HG03095 (cell line): ENCODE results near the gene SEPTIN1.
"Not testable (repeated sequence)": the region's sequence is repeated elsewhere in the genome, so short reads cannot be mapped to it uniquely, and the experiment has no call there.

Experiments used
- ATAC-seq: cut with Tn5 transposase; IDR thresholded peaks from one replicate; pipeline ENCODE4 v1.9.1; 2021; ENCODE audit warnings: moderate library complexity; ENCODE audit not compliant: unreplicated experiment

The SEPTIN1 gene

DNA sequence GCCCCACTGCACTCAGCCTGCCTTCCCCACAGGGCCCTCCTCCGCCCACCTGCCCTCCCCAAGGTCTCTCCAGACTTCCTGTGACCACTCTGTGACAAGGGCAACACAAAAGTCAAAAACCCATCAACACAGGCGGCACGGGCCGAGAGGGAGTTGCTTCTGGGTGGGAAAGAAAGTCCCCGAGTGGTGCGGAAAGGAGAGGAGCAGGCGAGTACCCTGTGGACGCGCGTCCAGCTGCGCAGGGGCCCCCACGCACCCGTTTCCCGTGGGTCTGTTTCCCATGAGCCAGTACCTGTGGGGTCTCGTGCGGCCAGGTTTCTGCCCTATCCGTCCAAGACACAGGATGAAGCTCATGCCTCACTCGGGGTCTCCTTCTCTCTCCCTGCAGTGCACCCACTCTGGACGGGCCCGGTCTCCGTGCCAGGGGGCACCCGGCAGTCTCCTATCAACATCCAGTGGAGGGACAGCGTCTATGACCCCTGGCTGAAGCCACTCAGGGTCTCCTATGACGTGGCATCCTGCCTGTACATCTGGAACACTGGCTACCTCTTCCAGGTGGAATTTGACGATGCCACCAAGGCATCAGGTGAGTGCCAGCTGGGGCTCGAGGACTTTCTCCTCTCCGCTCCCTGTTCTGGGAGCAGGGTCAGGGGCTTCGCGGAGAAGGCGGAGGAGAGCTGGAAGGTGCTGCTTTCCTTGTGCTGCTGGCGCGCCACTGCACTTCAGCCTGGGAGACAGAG lies 39.4 kb downstream of the SEPTIN1 start:
- no peak for ATAC-seq

DNA sequence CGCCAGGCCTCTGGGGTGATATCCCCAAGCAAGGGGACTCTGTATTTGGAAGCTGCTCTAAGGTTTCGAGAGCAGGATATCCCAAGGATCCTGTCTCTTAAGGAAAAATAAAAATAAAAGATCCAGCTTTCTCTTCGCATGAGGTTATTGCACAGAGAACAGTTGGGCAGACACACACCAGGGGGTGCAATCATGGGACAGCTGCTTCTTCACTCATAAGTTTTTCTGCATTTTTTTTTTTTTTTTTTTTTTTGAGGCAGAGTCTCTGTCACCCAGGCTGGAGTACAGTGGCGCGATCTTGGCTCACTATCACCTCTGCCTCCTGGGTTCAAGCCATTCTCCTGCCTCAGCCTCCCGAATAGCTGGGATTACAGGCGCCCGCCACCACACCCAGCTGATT lies 40.4 kb downstream of the SEPTIN1 start:
- not testable (repeated sequence) for ATAC-seq

DNA sequence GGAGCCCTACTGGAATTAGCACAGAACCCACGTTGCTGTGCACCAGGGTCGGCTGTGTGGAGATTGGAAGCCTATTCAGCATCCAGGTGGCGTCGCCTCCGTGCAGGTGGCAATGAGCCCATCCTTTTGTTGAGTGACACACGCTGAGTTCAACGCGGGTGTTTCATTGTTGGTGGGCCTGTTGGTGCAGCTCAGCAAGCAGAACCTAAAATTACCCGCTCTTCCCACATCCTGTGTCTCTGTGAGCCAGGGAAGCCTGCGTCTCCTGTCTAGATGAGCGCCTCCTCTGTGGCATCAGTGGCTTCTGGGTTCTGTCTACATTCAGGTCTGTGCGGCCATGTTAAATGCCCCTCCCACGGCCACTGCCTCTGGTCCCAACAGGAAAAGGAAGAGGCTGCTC lies 41.7 kb downstream of the SEPTIN1 start:
- no peak for ATAC-seq

DNA sequence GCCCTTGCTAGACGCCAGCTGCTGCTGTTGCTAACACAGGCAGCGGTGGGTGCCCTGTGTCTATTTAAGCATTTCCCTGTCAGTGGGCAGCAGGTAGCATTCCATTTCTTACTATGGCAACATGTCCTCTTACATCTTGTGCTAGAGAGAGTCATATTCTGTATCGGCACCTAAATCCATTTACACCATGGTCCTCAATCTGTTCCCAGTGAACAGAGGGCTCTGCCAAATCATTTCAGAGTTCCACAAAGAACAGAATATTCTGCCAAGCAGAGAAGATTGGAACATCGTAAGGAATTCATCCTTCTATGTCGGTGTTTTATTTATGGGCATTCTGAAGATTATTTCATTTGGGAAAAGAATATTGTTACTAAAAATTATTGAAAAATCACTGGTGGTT lies 43.6 kb downstream of the SEPTIN1 start:
- not testable (repeated sequence) for ATAC-seq

DNA sequence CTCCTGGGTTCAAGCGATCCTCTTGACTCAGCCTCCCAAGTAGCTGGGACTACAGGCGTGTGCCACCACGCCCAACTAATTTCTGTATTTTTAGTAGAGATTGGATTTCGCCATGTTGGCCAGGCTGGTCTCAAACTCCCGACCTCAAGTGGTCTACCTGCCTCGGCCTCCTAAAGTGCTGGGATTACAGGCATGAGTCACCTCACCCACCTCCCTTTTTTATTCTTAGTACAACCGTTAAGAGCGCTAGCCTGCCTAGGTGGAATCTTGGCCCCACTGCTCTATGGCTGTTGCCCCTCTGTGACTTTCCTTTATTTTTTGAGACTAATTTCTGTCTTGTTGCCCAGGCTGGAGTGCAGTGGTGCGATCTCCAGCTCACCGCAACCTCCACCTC lies 44.4 kb downstream of the SEPTIN1 start:
- not testable (repeated sequence) for ATAC-seq

DNA sequence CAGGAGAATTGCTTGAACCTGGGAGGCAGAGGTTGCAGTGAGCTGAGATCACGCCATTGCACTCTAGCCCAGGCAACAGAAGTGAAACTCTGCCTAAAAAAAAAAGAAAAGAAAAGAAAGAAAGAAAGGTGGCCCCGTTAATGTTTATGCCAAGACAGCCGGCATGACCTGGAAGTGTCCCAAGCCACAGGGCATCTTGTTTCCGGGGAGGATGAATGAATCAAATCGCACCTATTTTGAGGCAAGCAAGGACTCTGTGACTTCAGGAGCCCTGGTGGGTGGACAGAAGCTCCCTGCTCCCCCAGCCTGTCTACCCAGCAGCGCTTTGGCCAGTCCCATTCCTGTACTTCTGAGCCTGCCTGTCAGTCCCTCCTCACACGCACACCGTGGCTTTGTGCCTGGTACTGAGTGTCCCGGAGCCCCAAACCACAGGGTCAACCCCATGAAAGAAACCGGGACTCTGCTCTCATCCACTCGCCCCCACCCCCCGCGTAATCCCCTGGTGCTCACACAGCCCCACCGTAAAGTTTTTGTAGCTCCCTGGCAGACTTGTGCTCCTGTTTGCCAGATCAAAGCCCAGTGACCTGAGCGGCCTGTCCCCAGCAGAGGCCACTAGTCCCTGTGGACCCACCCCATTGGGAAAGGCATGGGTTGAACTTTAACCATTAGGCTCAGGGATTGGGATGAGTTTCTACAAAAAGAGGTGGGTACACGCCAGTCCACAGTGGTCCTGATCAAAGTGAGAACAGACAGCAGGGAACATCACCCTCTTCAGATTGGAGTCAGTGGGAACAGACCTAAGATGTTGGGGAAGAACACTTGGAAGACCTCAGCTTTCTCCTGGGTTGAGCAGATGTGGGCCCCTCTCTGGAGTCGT lies 46.5 kb downstream of the SEPTIN1 start:
- ATAC-seq = peak; percentile 12

DNA sequence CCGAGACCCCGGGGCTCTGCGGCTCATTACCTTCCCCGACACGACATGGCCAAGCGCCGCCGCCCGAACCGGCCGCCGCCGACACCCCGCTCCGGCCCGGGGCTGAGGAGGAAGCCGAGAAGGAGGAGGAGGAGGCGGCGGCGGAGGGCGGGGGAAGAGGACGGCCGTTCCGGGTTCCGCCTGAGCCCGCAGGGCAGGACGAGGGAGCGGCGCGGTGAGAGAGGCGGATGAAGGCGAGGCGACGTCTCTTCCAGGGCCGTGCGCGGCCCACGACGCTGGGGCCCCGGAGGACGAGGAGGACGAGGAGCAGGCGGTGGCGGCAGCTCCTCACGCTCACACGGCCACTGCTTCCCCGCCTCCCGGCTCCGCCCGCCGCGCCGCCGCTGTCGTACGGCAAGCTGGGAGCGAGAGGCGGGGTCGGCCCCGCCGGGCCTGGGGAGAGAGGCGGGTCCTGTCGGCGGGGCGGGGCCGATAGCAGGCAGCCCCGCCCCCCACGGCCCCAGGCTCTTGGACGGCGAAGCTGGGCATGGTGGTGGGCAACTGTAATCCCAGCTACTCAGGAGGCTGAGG lies 47.2 kb downstream of the SEPTIN1 start:
- ATAC-seq = peak; percentile 78

DNA sequence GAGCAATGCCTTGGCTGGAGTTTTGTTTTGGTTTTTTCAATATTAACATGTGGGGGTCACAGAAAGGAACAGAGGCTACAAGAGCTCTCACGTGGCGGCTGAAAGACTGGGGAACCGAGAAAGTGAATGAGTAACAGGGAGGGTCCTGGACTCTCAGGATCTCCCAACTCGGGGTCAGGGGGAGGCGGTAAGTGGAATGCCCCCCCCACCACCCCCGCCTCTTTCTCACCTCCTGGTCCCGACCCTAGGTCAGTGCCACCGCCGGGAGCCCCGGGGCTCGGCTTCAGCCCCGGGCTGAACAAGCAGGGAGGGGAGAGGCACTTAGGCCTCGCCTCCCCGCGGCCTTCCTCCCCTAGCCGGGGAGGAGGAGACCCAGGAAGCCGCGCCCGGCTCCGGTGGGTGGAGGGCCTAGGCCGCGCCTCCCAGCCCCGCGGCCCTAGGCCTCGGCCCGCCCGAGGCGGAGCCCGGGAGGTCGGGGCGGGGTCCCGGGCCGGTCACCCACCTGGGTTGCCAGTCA lies 47.8 kb downstream of the SEPTIN1 start:
- peak; percentile 80 for ATAC-seq
